ENCODE data around the gene GSK3B. TPM values are rescaled to one million over a fixed set of nuclear protein-coding genes. Genes with fewer than 3 reads are reported as not detected.

GSK3B gene
- total and polyA plus RNA-seq, 2 experiments from 2014 or later, result 29.0 to 45.3 TPM

DNA sequence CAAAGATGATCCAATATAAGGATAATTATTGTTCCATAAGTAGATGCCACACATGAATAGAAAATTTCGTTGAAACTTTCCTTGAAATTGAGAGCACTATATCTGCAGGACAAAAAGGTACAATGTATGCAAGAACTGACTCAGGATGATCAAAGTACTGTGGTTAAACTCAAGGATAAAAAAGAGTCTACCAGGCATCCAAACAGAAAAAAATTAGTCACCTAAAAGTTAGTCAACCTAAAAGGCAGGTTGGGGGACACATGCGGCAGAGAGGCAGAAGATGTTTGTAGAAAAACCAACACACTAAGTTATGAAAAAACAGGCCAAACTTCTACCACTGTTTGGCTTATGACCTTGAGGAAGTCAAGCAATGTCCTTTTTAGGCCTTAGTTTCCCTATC is 68.7 kb downstream of the GSK3B start:
- peaks cover 23% of the 10 kb centered on the region for H3K4me1 Mint-ChIP-seq
- Histone ChIP-seq H3F3A (replicated peaks; ENCODE audit: low read depth) (no peaks in the 10 kb centered on the region), H3K4me3 (no peak overlapping the region), H3K27ac (ENCODE audit: low read depth) (no peak overlapping the region), H3K4me1 (ENCODE audit: insufficient read depth) (peaks cover 34% of the 10 kb centered on the region; the same call in 1 of the 2 replicates), H3K4me2 (no peak overlapping the region), H2AFZ (no peak overlapping the region), H4K20me1 (replicated peaks; ENCODE audit: insufficient read depth) (peaks cover 37% of the 10 kb centered on the region), H3K27me3 (ENCODE audit: insufficient read depth) (no peaks in the 10 kb centered on the region), H3K9me2 (ENCODE audit: insufficient read depth) (no peaks in the 10 kb centered on the region), H3K79me2 (replicated peaks; ENCODE audit: insufficient read depth) (peaks cover 100% of the 10 kb centered on the region), H3K36me3 (ENCODE audit: insufficient read depth) (no peaks in the 10 kb centered on the region)
- TF ChIP-seq STAT1 (IDR thresholded peaks at IDR 0.05; ENCODE audit: unreplicated experiment), result no peak
- no peak for TF ChIP-seq EZH2phosphoT487 (IDR thresholded peaks at IDR 0.05; ENCODE audit: unreplicated experiment)
- TF ChIP-seq NANOG (IDR thresholded peaks at IDR 0.05; ENCODE audit: borderline replicate concordance), result no peak
- no peak for TF ChIP-seq ZNF462 (CRISPR knock-in tag; IDR thresholded peaks at IDR 0.05)
- TF ChIP-seq POLR2AphosphoS5 (IDR thresholded peaks at IDR 0.05; ENCODE audit: low read depth), result no peak
- TF ChIP-seq CTCF (conservative IDR thresholded peaks at IDR 0.05; ENCODE audit: low read depth in 2 of 2), result no peak
- no peak for TF ChIP-seq EZH2 (IDR thresholded peaks at IDR 0.05; ENCODE audit: low read depth, unreplicated experiment)
- no peak for TF ChIP-seq CREB1 (CRISPR knock-in tag; IDR thresholded peaks at IDR 0.05; ENCODE audit: low read depth)
- TF ChIP-seq, protein P1, sequence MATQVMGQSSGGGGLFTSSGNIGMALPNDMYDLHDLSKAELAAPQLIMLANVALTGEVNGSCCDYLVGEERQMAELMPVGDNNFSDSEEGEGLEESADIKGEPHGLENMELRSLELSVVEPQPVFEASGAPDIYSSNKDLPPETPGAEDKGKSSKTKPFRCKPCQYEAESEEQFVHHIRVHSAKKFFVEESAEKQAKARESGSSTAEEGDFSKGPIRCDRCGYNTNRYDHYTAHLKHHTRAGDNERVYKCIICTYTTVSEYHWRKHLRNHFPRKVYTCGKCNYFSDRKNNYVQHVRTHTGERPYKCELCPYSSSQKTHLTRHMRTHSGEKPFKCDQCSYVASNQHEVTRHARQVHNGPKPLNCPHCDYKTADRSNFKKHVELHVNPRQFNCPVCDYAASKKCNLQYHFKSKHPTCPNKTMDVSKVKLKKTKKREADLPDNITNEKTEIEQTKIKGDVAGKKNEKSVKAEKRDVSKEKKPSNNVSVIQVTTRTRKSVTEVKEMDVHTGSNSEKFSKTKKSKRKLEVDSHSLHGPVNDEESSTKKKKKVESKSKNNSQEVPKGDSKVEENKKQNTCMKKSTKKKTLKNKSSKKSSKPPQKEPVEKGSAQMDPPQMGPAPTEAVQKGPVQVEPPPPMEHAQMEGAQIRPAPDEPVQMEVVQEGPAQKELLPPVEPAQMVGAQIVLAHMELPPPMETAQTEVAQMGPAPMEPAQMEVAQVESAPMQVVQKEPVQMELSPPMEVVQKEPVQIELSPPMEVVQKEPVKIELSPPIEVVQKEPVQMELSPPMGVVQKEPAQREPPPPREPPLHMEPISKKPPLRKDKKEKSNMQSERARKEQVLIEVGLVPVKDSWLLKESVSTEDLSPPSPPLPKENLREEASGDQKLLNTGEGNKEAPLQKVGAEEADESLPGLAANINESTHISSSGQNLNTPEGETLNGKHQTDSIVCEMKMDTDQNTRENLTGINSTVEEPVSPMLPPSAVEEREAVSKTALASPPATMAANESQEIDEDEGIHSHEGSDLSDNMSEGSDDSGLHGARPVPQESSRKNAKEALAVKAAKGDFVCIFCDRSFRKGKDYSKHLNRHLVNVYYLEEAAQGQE (IDR thresholded peaks at IDR 0.05; ENCODE audit: unreplicated experiment), result no peak
- TF ChIP-seq ZNF114 (CRISPR knock-in tag; IDR thresholded peaks at IDR 0.05), result no peak
- TF ChIP-seq ZNF331 (CRISPR knock-in tag; IDR thresholded peaks at IDR 0.05; ENCODE audit: low read depth), result no peak
- TF ChIP-seq ETS1 (IDR thresholded peaks at IDR 0.05), result no peak
- TF ChIP-seq JUNB (IDR thresholded peaks at IDR 0.05; ENCODE audit: unreplicated experiment), result no peak
- no peaks in the 10 kb centered on the region; the same call in 2 of the 3 replicates for H3K36me3 Mint-ChIP-seq (ENCODE audit: low read depth)
- DNase-seq (ENCODE audit: low spot score), result no peak
- no peak overlapping the region for H3K4me3 Mint-ChIP-seq
- H3K27me3 Mint-ChIP-seq (ENCODE audit: insufficient read depth, low read depth, poor library complexity), result no peaks in the 10 kb centered on the region
- ATAC-seq, result no peak
- H3K27ac Mint-ChIP-seq, result no peak overlapping the region
- no peaks in the 10 kb centered on the region for H3K9me3 Mint-ChIP-seq

Measured in GM23338 (cell line).